Stimulated activated CD4-positive, alpha-beta T cell treated with anti-CD3 and anti-CD28 coated beads, Interleukin-4, amount 100 ng/mL, for 48 hours (primary cell): Measurements from ENCODE around the gene PRTFDC1.
A peak's percentile ranks its signal among the peaks of the same experiment; 100 is the strongest.
"Not testable (repeated sequence)": the region's sequence is repeated elsewhere in the genome, so short reads cannot be mapped to it uniquely, and the experiment has no call there.

Experiments
- DNase-seq, 2 donors: peaks; one replicate each; pipeline ENCODE4 v3.0.0-alpha.2; 2020; ENCODE audit warnings: low read depth in 2 of 2

The PRTFDC1 gene

DNA sequence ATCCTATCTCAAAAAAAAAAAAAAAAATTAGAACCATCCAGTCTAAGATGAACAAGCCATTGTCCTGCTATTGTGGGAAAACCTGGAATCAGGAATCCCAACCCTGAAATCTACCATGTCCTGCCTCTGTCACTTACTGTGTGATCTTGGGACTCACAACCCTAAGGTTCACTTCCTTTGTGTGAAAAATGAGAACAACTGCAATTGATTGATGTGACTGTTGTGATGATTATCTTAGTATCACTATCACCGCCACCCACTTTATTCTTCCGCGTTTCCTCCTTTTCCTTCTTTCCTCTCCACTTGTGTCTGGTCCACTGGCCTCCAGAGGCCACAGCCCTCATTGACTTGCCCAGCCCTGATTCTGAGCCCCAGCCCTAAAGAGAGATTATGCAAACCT lies 12.6 kb upstream of the PRTFDC1 start:
- no peak for DNase-seq

DNA sequence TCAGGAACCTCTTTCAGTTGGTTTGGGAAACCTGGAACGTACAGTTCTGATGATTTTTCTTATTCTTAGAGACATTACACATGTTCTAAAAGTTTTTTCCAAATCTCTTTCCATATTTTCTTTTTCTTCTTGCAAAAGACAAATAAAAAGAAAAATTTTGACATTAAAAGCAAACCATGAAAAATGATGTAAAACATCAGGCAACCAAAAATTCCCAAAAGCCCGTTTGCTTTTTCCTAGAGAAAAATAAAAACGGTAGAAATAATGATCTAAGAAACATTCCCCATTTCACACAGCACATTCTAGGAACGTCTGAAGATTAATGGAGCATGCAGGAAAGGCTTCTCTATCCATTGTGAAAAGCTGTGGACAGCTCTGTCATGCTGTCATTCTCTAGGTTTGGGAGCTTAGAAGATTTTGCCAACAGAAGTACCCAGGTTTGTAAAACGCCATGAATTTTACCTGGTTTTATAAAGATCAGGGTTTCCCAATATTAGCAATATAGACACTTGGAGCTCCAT lies 11.2 kb upstream of the PRTFDC1 start:
- DNase-seq: no peak

DNA sequence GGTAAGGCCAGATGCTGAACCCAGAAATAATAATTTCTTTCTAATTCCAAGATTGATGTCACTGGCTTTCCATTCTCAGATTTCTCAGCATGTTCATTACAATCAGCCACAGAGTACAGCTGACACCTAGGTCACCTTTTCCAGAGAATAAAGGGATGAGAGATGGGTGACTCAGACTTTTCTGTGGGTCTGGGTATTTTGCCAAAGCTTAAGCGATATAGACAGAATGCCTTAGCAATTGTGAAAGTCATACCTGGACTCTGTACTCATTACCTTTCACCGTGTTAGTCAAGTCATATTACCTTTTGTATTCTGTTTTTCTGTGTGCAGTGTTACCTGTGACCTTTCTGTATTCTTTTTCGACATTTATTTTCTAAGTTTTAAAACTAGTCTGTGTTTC lies 10.6 kb upstream of the PRTFDC1 start:
- DNase-seq: no peak

DNA sequence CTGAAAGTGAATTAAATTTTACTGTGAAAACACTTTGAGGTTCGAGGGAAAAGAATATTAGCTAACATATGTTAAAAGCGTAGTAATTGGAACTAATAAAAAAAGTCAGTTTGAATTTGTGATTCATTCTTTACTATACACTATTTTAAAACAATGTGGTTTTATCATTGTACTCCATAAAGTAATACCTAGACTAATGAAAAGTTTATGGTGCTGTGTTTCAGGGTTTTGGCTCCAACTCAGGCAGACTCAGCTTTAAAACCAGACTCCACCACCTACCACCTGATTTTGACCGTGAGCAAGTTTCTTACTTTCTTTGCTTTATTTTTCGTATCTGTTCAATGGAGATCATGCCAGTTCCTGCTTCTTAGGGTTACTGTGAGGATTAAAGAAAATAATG lies 9.2 kb upstream of the PRTFDC1 start:
- no peak for DNase-seq

DNA sequence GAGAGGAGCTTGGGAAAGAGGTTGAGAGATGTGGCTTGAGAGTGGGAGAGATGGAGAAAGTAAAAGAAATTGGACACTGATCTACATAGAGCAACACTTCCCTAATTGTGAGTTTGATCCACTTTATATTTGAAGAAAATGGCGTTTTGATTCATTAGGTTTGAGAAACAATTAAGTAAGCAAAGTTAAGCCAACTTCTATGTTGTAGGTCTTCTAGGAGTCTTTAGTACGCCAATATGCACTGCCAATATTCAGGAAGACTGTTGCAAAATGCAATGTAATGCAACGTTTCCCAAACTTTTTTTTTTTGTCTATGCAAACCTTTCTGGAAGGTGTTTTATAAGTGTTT lies 7.0 kb upstream of the PRTFDC1 start:
- DNase-seq: no peak

DNA sequence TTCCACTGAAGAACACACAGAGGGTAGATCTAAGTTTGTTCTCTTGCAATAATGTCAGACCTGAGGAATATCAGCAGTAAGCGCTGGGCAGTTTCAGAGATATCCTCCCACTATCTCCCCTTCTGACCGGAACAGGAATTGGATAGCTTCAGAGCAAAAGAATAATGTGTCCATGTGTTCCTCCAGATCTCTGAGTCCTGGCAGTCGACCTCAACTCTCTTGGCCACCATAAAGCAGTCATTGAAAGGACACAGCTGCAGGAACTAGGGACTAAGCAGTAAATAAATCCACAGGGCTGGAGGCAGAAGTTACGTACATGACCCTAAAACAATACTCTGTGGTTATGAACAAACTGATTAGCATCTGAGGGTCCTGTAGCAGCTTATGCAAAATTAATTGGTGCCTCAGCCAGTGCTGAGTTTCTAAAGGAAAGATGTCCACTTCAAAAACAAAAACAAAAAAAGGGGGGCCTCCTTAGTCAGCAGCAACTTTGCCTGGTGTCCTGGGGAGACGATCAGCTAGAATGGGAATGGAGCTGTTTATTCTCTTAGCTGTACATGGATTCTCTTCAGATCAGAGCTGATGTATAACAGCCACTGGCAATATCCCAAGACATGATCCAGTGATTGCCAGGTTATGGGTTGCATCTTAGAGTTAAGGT lies 6.4 kb upstream of the PRTFDC1 start:
- DNase-seq: no peak

DNA sequence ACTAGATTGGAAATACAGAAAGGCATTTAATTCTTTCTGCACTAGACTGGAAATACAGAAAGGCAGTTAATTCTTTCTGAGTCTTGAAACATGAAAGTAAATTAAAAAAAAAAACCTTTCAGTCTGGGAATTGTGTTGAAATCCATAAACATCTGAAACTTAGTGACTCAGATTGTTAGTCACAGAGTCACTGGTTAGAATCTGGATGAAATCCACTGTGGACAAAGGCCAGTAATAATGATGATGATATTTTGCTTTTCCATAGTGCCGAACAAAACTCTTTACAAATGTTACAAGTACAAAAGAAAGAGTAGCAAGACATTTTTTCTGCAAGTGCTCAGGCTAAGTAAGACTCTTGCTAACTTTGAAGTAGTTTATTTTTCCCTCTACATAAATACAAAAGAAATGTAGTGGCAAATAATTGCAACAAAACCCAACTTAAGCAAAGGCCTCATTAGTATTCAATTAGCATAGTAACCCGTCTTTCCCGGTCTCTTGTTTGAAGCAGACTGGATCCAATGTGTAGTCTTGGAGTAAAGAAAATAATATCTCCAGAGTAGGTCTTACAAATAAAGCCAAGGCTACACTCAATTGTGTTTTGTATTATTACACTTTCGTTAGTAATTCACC lies 5.8 kb upstream of the PRTFDC1 start:
- DNase-seq: no peak

DNA sequence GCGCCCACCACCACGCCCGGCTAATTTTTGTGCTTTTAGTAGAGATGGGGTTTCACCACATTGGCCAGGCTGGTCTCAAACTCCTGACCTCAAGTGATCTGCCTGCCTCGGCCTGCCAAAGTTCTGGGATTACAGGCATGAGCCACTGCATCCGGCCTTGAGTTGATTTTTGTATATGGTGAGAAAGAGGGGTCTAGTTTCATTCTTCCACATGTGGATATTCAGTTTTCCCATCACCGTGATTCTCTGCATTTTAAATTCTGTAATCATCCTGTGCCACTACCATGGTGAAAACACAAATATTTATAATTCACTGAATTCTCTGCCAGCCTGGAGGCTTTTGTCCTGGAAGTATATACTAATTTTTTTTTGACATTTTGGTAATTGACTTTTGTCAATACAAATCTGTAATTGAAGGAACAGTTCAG lies 5.2 kb upstream of the PRTFDC1 start:
- not testable (repeated sequence) for DNase-seq

DNA sequence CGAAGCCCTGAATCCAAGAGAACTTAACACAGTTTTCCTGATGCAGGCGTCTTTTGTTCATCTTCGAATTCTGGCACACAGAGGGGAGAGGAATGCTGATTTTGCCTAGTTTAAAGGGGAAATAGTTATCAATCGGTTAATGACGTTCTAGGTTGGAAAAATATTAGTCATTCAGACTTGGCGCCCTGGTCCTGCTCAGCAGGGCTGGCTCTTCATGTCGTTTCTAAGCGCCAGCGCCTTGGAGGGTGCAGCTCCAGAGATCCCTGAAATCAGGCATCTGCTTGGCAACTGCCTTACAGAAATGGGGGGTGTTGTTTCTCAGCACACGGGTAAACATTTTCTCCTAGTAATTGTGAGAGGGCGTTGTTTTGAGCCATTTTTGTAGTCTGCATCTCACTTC lies 1.3 kb upstream of the PRTFDC1 start:
- DNase-seq: no peak

DNA sequence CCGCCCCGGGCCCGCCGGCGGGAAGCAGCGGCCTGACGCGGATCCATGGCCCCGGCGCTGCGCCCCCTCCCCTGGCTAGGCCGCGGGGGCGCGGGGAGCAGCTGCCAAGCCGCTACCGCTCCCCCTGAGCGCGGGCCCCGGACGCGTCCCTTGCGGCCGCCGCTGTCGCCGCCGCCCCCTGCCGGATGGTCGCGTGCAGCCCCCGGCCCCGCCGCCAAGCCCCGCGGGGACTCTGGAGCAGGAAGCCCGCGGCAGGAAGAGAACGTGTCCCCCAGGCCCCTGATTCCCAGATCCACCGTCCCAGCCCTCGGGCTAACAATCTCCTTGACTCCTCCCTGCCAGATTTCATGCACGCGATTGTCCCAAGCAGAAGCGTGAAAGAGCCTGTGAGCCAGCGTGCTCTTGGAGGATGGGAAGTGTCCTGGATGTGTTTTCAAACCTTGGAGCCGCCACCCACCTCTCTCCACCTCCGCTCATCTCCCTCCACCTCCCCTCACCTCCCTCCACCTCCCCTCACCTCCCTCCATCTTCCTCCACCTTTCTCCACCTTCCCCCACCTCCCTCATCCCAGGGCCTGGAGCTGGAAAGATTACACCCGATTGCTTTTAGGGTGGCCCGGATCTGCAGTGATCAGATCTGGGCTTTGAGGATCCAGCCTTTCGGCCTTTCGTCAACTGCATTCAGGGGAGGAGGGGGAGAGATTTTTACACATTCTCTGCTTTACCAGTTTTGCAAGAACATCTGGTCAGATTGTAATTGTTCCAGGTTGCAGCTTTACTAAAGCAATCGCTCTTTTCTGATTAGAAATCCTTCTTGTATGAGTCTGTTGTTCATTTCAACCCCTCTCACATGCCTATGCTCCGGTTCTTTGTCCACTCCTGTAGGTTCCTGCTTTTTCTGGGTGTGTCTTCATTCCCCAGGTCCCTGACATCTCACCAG lies 570 bp upstream of the PRTFDC1 start:
- peak; percentile 17 for DNase-seq

DNA sequence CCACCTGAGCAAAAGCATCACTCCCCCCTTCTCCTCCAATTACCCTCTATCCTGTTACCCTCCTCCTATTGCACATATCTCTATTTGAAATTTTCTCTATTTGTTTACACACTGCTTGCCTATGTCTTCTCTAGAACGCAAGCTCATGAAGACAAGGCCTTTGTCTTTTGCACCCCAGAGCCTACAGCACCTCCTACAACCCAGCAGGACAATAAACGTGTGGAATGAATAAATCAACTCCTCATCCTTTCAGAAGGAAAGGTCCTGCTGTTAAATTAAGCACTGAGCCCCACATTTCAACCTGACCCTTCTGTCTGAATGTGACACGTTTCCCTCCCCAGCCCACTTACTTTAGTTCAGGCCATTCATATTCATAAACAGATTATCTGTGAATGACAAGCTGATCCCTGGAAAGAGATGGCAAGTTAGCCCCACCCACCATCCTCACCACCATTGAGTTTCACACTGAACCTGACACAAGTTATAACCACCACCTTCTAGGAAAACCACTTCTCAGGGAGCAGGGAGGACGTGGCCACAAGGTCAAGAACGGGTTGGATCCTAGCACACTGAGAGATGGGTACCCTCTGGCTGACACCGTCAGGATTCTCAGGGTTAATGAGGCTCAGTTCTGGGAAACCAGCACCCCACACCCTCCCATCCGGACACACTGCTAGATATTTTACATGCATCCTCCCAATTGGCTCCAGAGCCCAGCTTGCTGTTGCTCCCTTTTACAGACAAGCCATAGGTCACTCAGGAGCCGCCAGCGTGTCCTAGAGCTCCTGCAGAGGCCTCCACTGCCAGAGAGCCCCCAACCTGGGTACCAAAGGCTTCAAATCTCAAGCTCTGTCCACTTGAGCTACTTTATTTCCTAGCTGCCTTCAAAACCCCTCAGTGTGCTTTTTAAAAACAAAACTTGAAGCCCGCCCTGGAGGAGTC lies 934 bp downstream of the PRTFDC1 start:
- peak in 1 of 2 donors; percentile 8 for DNase-seq

DNA sequence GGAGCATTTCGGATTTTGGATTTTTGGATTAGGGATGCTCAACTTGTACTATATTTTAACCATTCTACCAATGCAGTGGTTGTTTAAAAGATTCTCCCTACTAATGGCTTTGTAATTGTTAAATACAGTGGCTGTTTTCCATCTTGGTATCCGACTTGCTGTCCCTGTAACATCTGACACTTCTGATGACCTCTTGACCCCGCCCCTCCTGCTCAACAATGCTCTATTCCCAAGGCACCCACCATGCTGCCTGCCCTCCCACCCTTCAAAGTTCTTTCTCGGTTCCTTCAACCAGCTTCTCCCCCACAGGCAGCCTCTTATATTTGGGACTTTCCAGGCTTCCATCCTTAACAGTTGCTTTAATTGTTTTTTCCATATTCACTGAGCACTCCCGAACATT lies 2.0 kb downstream of the PRTFDC1 start:
- no peak for DNase-seq

DNA sequence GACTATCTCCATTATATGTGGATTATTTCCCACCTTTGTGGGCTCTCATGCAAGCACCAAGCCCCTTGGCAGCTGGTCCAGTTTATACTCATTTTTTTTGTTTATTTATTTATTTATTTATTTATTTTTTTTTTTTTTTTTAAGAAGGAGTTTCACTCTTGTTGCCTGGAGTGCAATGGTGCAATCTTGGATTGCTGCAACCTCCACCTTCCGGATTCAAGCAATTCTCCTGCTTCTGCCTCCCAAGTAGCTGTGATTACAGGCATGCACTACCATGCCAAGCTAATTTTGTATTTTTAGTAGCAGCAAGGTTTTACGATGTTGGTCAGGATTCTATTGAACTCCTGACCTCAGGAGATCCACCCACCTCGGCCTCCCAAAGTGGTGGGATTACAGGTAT lies 2.8 kb downstream of the PRTFDC1 start:
- no peak for DNase-seq

DNA sequence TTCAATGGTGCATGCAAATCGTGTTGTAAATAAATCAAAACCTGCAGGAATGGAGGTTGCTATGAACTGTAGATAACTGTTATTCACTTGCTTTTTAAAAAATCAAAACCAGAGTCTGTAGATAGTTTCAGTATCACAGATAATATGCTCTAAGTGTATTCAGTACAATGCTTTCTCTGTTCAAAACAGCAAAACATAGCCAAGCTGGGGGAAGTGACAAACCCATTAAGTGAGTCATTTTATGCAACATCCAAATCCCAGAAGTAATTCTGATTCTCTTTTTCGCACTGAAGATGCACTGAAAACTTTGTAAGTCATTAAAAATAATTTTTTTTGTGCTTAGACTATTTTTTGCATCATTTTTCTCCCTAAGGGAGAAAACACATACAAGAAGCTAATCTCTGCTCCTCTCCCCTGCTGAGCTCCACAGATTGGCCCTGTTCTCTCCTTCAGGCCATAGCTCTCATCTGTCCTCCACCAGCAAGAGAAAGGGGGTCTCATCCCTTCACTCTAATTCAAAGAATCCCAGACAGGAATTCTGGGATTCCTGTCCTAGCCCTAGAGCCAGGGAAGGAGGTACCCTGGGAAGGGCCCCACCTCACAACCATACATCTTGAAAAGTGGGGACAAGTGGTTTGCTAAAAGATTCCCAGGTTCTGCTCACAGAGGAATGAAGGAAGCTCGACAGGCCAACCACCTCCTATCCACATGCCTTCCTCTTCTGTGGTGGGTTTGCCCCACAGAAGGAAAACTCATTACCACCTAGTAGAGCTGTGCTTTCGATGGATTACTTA lies 4.9 kb downstream of the PRTFDC1 start:
- no peak for DNase-seq

DNA sequence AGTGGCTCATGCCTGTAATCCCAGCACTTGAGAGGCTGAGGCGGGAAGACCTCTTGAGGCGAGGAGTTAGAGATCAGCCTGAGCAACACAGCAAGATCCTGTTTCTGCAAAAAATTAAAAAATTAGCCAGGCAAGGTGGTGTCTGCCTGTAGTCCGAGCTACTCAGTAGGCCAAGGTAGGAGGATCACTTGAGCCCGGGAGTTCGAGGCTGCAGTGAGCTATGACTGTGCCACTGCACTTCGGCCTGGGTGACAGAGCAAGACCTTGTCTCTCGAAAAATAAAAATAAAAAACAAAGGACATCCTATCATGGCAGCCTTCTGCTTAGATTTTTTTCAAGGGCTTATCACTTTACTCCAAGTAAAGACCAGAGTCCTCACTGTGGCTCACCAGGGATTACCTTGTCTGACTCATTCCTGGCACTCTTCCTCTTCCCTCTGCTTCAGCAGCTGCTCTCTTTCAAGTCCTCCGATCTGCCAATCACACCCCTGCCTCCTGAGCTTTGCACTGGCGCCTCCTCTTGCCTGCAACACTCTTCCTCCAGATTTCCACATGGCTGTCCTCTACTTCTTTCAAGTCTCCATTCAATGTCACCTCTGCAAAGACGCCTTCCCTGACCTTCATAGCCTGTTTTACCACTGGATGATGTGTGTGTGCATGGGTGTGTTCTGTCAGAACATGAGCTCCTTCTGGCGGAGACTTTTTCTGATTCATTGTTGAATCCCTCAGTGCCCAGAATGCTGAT lies 7.7 kb downstream of the PRTFDC1 start:
- DNase-seq: no peak

DNA sequence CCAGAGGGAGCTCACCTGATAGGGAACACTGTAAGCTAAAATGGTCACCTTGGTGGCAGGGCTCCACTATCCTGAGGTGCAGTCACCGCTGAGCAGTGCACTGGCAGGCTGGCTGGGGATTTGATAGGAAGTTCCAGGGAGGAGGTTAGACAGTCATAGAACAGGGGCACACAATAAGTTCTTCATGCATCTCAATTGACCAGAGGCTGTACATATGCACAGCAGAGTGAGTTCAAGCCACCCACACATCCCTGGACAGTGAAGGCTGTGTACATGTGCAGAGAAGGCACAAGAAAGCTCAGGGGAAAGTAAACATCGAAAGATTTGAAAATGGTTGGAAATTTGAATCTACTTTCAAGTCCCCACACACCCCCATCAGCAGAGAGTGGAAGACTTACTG lies 13.9 kb downstream of the PRTFDC1 start:
- no peak for DNase-seq

DNA sequence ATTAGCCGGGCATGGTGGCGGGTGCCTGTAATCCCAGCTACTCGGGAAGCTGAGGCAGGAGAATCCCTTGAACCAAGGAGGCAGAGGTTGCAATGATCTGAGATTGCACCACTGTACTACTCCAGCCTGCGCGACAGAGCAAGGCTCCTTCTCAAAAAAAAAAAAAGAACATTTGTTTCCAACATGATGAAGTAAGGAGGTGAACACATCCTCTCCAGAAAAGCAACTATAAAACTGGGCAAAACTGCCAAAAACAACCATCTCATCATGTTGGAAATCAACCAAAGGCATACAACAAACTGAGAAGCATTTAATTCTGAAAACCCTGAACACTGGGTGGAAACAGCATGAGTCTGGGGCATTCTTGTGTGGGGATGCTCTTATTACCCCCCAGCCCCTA lies 14.3 kb downstream of the PRTFDC1 start:
- no peak for DNase-seq

DNA sequence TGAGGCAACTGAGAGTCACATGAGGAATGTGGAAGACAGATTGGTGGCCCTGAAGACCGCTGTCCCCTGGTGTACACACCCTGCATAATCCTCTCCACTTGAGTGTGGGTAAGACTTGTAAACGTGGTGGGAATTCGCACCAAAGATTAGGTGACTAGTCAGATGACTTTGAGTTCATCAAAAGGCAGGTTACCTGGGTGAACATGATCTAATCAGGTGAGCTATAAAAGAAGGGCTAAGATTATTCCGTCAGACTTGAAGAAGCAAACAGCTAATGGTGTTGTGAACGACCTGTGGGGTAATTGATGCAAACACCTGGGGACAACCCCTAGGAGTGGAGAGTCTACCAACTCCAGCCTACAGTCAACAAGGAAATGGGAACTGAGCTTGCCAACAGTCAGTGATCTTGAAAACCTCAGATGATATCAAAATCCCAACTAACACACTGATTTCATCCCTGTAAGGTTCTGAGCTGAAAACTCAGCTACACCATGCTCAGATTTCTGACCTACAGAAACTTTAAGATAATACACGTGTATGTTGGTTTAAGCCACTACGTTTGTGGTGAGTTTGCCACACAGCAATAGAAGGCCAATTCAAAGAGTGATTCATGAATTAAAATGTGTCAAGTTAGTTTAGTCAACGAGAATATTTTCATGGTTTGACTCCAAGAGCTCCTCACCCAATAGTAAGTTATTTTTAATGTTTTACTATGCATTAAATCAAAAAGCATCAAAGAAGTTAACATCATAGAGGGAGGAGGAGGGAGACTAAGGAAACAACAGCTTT lies 16.7 kb downstream of the PRTFDC1 start:
- DNase-seq: no peak

DNA sequence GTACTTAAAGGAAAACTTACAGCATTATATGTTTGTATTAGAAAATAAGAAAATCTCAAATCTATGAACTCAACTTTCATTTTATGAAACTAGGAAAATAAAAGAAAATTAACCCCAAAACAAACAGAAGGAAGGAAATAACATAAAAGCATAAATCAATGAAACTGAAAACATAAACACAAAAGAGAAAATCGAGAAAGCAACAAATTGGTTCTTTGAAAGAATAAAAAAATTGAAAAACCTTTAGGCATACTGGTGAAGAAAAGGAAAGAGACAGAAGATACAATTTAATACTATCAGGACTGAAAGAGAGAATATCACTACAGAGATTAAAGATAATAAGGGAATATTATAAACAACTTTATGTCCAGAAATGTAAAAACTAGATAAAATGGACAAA lies 21.2 kb downstream of the PRTFDC1 start:
- DNase-seq: no peak
